ENCODE results near the gene IMP3. TPM values are rescaled to one million over a fixed set of nuclear protein-coding genes. Genes with fewer than 3 reads are reported as not detected.

Gene IMP3
- total and polyA plus RNA-seq, 2 donors (not counting 3 experiments of a cell fraction or from before 2014, with no cell fraction given): 41.3 to 64.0 TPM

DNA sequence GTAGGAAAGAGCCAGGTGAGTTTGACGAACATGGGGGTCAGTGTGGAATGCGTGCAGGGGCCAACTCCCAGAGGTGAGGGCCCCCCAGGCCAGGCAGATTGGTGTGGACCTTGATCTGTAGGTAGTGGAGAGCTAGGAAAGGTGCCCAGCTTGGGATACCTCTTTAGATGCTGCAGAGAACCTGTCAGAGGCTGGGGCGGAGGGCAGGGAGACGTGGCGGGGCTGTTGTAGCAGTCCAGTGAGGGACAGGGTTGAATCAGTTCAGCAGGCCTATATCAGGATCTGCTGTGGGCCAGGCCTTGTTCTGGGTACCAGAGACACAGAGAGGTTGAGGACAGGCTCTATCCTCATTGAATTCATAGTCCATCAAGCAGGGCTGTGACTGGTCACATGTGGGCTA lies 16.3 kb upstream of the IMP3 start:
- peaks cover 0 to 10% of the 10 kb centered on the region in 2 experiments for H3K36me3 ChIP-seq (ENCODE audit: control insufficient read depth in 2 of 2, extremely low read depth in 1 of 2, insufficient read depth in 2 of 2, low read length in 2 of 2)
- no peaks in the 10 kb centered on the region for H3K9me3 ChIP-seq (replicated peaks; ENCODE audit: control insufficient read depth, insufficient read depth, low read length)
- ChIA-PET POLR2A (no interaction called here), CTCF (no interaction called here)
- no TSS peak for BruUV-seq (replicated peaks)
- no peaks in the 10 kb centered on the region for H3K27me3 ChIP-seq (ENCODE audit: control insufficient read depth in 2 of 2, insufficient read depth in 2 of 2, low read length in 2 of 2)
- no peak overlapping the region for H3K4me3 ChIP-seq (replicated peaks in 1 of 3; ENCODE audit: insufficient read depth in 1 of 3, low read depth in 1 of 3, low read length in 3 of 3)
- H4K20me1 ChIP-seq (replicated peaks; ENCODE audit: control insufficient read depth, extremely low read depth, insufficient read depth, low read length): no peaks in the 10 kb centered on the region
- no peak overlapping the region for H3K9ac ChIP-seq (replicated peaks; ENCODE audit: extremely low read depth, insufficient read depth, low read length)
- intact Hi-C loops (cut with micrococcal nuclease): no loop called here
- H3K79me2 ChIP-seq (ENCODE audit: control insufficient read depth, insufficient read depth, low read length): no peaks in the 10 kb centered on the region
- TF ChIP-seq FOS (IDR thresholded peaks at IDR 0.05; ENCODE audit: borderline replicate concordance, insufficient read depth, low read length): no peak
- TF ChIP-seq POLR2AphosphoS5 (IDR thresholded peaks at IDR 0.05; ENCODE audit: insufficient read depth, low read depth, low read length): no peak
- TF ChIP-seq, protein P1, sequence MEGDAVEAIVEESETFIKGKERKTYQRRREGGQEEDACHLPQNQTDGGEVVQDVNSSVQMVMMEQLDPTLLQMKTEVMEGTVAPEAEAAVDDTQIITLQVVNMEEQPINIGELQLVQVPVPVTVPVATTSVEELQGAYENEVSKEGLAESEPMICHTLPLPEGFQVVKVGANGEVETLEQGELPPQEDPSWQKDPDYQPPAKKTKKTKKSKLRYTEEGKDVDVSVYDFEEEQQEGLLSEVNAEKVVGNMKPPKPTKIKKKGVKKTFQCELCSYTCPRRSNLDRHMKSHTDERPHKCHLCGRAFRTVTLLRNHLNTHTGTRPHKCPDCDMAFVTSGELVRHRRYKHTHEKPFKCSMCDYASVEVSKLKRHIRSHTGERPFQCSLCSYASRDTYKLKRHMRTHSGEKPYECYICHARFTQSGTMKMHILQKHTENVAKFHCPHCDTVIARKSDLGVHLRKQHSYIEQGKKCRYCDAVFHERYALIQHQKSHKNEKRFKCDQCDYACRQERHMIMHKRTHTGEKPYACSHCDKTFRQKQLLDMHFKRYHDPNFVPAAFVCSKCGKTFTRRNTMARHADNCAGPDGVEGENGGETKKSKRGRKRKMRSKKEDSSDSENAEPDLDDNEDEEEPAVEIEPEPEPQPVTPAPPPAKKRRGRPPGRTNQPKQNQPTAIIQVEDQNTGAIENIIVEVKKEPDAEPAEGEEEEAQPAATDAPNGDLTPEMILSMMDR (IDR thresholded peaks at IDR 0.05; ENCODE audit: extremely low read depth in 1 of 2, insufficient read depth in 1 of 2, low read depth in 1 of 2, low read length in 2 of 2): no peak
- no peak for TF ChIP-seq POLR2A (IDR thresholded peaks at IDR 0.05; ENCODE audit: low read depth, low read length)
- TF ChIP-seq JUN (IDR thresholded peaks at IDR 0.05; ENCODE audit: borderline replicate concordance, insufficient read depth, insufficient read length, low read depth): no peak
- TF ChIP-seq, protein P2, sequence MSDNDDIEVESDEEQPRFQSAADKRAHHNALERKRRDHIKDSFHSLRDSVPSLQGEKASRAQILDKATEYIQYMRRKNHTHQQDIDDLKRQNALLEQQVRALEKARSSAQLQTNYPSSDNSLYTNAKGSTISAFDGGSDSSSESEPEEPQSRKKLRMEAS (IDR thresholded peaks at IDR 0.05; ENCODE audit: insufficient read depth, insufficient read length): no peak
- dilution Hi-C loops (cut with MboI; ENCODE audit: extremely low pct_ligation_motif_present, low sequenced_read_pairs): no loop called here
- no peaks in the 10 kb centered on the region for H3K9me1 ChIP-seq (replicated peaks; ENCODE audit: control insufficient read depth, extremely low read depth, insufficient read depth, low read length)
- no peak overlapping the region for H3K27ac ChIP-seq (ENCODE audit: insufficient read depth, low read depth, low read length)
- DNase-seq (ENCODE audit: low read depth, low spot score) (no peak), FAIRE-seq (no peak)
- no peak overlapping the region for H2AFZ ChIP-seq (ENCODE audit: low read depth, low read length)
- H3K4me2 ChIP-seq (ENCODE audit: insufficient read depth, low read length): no peak overlapping the region
- H3K4me1 ChIP-seq (ENCODE audit: control insufficient read depth, extremely low read depth, insufficient read depth, low read length): peaks cover 12% of the 10 kb centered on the region

DNA sequence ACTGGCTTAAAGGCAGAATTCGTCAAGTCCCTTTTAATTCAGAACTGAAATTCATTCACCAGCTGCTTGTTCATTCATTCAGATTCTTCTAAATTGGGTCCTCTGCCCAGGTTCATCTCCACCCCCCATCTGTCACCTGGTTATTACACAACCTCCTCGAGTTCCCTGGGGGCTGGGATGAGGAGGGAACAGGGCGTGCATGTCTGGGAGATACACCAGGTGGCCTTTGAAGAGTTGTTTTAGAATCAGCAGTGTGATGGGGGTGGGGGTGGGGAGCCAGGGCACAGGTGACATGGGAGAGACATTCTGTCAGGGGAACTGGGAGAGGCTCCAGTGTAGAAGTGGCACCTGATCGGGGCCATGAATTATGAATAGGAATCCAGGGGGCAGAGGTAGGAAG lies 15.9 kb upstream of the IMP3 start:
- dilution Hi-C loops (cut with MboI; ENCODE audit: extremely low pct_ligation_motif_present, low sequenced_read_pairs): no loop called here
- intact Hi-C loops (cut with micrococcal nuclease): no loop called here
- Histone ChIP-seq H3K36me3 (ENCODE audit: control insufficient read depth in 2 of 2, extremely low read depth in 1 of 2, insufficient read depth in 2 of 2, low read length in 2 of 2) (peaks cover 0 to 10% of the 10 kb centered on the region in 2 experiments), H3K9me3 (replicated peaks; ENCODE audit: control insufficient read depth, insufficient read depth, low read length) (no peaks in the 10 kb centered on the region), H3K9me1 (replicated peaks; ENCODE audit: control insufficient read depth, extremely low read depth, insufficient read depth, low read length) (no peaks in the 10 kb centered on the region), H3K27me3 (ENCODE audit: control insufficient read depth in 2 of 2, insufficient read depth in 2 of 2, low read length in 2 of 2) (no peaks in the 10 kb centered on the region), H3K4me2 (ENCODE audit: insufficient read depth, low read length) (no peak overlapping the region), H3K9ac (replicated peaks; ENCODE audit: extremely low read depth, insufficient read depth, low read length) (no peak overlapping the region), H3K79me2 (ENCODE audit: control insufficient read depth, insufficient read depth, low read length) (no peaks in the 10 kb centered on the region), H3K27ac (ENCODE audit: insufficient read depth, low read depth, low read length) (no peak overlapping the region), H2AFZ (ENCODE audit: low read depth, low read length) (no peak overlapping the region), H4K20me1 (replicated peaks; ENCODE audit: control insufficient read depth, extremely low read depth, insufficient read depth, low read length) (no peaks in the 10 kb centered on the region), H3K4me3 (replicated peaks in 1 of 3; ENCODE audit: insufficient read depth in 1 of 3, low read depth in 1 of 3, low read length in 3 of 3) (no peak overlapping the region), H3K4me1 (ENCODE audit: control insufficient read depth, extremely low read depth, insufficient read depth, low read length) (peaks cover 14% of the 10 kb centered on the region)
- no peak for DNase-seq (ENCODE audit: low read depth, low spot score)
- no TSS peak for BruUV-seq (replicated peaks)
- TF ChIP-seq, protein P2 (IDR thresholded peaks at IDR 0.05; ENCODE audit: insufficient read depth, insufficient read length): no peak
- TF ChIP-seq GATA2 (IDR thresholded peaks at IDR 0.05; ENCODE audit: insufficient read depth, insufficient read length, low read depth, low read length): no peak
- no peak for TF ChIP-seq MYC (IDR thresholded peaks at IDR 0.05; ENCODE audit: low read depth, low read length)
- TF ChIP-seq POLR2A (IDR thresholded peaks at IDR 0.05; ENCODE audit: low read depth, low read length): no peak
- TF ChIP-seq, protein P1 (IDR thresholded peaks at IDR 0.05; ENCODE audit: extremely low read depth in 1 of 2, insufficient read depth in 1 of 2, low read depth in 1 of 2, low read length in 2 of 2): no peak
- no peak for TF ChIP-seq FOS (IDR thresholded peaks at IDR 0.05; ENCODE audit: borderline replicate concordance, insufficient read depth, low read length)
- no peak for TF ChIP-seq JUN (IDR thresholded peaks at IDR 0.05; ENCODE audit: borderline replicate concordance, insufficient read depth, insufficient read length, low read depth)
- TF ChIP-seq EZH2 (IDR thresholded peaks at IDR 0.05; ENCODE audit: borderline replicate concordance, low read depth, low read length, severe bottlenecking): no peak
- no peak for TF ChIP-seq POLR2AphosphoS5 (IDR thresholded peaks at IDR 0.05; ENCODE audit: insufficient read depth, low read depth, low read length)
- ChIA-PET POLR2A (no interaction called here), CTCF (no interaction called here)
- FAIRE-seq: no peak

Data from endothelial cell of umbilical vein (primary cell).